ENCODE data around the gene BNIP3.

GRCh38 chr10:131964298-131964697 lies 17.4 kb downstream of the BNIP3 start:
- TF ChIP-seq CTCF (IDR thresholded peaks at IDR 0.05) (no peak), POLR2A (IDR thresholded peaks at IDR 0.05) (no peak)

Data from uterus (tissue), 2 donors.